ENCODE data around the gene ARHGEF3. TPM values are rescaled to one million over a fixed set of nuclear protein-coding genes. Genes with fewer than 3 reads are reported as not detected.

Gene ARHGEF3, protein sequence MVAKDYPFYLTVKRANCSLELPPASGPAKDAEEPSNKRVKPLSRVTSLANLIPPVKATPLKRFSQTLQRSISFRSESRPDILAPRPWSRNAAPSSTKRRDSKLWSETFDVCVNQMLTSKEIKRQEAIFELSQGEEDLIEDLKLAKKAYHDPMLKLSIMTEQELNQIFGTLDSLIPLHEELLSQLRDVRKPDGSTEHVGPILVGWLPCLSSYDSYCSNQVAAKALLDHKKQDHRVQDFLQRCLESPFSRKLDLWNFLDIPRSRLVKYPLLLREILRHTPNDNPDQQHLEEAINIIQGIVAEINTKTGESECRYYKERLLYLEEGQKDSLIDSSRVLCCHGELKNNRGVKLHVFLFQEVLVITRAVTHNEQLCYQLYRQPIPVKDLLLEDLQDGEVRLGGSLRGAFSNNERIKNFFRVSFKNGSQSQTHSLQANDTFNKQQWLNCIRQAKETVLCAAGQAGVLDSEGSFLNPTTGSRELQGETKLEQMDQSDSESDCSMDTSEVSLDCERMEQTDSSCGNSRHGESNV
- 26.0 TPM for total RNA-seq

DNA sequence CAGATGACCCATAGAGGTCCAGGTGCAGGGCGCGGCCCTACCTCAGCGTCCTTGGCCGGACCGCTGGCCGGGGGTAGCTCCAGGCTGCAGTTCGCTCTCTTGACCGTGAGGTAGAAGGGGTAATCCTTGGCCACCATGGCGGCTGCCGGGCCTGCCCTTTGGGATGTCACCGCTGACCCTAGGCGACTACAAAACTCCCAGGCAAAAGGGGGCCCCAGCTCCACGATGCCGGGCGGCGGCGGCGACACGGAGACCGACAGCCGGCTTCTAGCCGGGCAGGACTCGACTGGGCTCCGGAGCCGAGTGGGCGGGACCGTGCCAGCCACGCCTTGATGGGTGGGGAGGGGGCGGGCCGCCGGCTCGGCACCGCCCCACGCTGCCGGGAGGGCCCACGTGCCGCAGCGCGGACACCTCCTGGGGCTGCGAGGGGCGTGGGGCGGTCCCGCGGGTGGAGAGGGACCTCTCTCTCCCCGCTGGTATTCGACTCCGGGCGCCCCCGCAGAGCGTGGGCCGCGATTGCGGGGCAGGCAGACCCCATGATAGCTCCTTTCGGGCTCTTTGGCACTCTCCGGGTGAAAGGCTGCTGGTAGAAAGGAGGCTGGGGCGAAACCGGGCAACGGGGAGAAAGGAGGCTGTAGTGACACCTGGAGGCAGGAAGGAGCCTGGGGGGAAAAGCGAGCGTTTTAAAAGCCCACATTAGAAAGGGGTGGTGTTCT is at the start of gene ARHGEF3:
Gene ARHGEF3 (minus strand): TSS at position 288 of the 716 bp plus-strand sequence. CDS start 151 bp downstream, at position 137.
- DNase-seq = peak; percentile 47

DNA sequence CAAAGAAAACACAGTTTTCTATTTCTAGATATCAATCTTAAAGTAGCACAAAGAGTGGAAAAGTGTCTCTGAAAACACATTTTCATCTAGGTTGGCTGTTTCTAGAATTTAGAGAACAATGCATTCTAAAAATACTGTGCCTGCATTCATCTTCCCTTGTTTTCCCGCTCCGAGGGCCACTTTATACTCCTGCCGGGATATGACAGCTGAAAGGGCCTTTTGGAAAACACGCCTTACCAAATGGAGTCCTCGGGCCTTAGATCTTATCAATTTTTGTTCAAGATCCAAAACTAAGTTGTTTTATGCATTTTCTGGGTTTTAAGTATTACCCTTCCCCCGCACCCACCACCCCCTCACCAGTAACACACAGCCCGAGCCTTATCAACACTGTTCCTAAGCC is 47.9 kb upstream of the ARHGEF3 start:
- DNase-seq = no peak

DNA sequence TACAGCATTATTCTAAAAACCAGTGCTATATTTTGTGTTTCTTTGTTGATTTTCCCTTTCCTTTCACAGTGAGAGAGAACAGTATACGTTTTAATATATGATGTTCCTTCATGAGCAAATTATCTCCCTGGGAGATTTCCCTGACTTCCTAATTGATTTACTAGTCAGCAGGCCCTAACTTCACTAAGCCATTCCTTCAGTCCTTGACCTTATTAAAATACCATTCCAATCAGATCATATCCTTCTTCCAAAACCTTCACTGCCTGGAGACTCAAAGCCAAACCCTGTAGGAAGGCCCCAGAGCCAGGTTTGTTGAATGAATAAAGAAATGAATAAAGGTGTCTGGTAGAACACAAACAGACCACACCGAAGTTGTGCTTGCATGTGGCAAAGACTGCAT is 43.8 kb upstream of the ARHGEF3 start:
- no peak for DNase-seq

DNA sequence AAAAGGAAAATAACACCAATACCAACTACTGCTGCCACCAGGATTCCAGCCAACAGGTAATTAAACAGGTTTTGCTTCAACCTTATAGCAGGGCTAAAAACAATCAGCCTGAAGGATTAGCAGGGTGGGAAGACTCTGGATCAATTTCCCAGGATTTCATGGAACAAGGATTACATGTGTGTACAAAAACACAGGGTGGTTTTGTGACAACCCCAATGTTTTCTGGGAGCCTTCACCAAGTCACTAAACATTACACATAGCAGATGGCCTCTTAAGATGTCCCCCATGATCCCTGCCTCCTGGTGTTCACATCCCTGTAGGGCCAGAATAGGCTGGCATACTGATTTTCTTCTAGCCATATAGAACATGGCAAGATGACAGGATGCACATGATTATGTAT is 42.8 kb upstream of the ARHGEF3 start:
- DNase-seq = no peak

DNA sequence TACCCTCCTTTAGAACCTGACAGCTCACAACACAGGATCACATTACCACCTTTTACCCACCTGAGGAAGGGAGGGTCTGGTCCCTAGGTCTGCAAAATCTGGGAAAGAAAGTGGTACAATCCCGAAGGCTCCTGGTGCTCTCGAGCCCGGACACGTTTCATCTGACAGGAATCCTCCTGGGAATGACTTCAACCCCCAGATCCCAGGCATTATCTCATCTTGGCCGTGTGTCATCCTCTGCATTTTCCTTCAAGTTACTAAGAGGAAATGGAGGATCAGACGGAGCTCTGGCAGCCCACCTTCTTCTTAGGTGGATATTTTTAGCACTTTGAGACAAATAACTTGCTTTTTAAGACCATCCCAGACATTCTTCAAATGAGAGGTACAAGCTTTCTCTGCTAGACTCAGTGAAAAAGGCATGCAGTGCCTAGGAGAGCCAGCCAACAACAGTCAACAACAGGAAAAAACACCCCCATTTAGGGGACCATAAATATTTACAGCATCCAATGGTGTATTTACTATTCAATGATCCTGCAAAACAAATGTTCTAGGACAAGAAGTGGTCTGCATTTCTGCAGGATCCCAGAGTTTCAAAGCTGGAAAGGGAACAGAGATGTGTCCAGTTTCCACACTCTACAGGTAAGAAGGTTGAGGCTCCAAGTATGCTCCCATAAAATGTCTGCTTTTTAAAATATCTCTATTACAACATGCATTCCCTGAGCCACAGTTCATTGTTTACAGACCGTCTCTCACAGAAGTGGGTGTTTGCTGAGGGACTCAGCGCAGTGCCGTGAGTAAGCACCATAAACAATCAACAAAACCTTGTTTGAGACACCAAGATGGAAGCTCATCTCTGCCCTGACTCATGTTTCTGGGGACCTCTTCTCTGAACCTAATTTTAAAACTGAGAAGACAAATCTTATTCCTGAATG is 38.3 kb upstream of the ARHGEF3 start:
- DNase-seq = peak; percentile 12

DNA sequence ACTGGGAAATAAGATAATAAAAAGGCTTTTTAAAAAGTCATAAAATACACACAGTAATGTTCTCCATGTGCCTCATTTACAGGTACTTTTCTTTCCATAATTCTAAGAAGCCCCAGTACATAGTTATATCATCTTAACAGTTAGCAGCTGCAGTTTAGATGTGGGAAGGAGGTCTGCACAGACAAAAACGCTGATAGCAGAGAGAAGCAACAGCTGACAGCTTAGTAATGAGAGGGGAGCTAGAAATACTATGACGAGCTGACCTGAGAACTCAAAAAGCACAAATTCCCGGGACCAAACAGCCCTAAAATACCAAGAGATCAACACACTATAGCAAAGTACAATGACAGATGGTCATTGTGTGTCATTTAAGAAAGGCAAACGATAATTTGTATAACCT is 36.7 kb upstream of the ARHGEF3 start:
- DNase-seq = no peak

DNA sequence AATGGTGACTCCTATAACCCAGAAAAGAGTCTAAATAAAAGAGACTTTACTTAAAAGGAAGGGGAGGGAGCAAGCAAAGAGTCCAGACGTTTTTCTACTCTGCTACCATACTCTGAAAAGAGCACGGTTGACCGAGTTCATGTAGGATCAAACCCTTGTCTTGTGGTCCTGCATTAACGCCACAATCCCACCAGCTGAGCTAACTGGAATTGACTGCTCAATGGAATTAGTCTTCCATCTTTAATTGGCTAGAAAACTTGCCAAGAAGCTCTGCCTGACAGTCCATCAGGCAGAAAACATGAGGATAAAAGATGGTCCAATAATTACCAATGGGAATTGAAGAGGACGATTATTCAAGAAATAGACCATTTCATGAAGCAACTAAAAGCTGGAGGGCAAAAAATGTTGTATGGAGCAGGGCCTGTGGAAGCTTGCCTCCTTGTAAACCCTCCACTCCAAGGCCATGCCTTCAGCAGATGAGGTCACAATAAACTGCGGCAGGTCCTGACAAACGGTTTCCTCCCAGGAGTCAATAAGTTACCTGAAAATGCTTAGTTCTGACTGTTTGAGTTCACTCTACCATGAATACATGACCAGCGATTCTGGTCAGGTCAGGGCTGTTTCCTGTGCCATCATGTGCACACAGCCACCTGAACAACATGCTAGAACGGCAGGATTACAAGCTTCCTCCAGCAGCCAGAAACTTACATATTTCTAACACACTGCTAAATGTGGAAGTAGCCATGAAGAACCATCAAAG is 35.6 kb upstream of the ARHGEF3 start:
- no peak for DNase-seq

DNA sequence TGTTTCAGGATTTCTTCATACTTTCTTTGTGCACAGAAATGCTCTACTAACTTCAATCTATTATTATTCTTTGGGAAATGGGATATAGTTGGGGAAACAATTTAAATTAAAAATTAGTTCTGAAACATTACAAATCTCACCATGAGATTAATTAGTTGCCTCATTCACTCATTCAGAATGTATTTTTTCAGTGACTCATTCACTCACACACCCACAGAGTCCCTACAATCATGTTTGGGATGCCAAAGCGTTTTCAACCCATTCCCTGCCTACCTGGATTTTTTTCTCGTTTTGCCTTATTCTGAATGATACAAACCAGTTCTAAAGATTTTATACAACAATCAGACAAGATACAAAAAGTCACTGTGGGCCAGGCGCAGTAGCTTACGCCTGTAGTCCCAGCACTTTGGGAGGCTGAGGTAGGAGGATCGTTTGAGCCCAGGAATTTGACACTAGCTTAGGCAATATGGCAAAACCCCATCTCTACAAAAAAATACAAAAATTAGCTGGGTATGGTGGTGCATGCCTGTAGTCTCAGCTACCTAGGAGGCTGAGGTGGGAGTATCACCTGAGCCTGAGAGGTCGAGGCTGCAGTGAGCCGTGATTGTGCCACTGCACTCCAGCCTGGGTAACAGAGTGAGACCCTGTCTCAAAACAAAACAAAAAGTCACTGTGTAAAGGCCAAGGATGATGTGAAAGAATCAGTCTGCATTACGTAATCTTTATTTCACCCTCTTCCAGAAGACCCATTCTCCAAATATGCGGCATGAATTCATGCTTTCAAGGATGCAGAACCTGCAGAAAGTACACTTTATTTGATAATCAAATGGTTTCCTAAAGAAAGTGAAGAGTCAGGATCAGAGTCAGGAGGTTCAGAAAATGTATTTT is 34.8 kb upstream of the ARHGEF3 start:
- no peak for DNase-seq

DNA sequence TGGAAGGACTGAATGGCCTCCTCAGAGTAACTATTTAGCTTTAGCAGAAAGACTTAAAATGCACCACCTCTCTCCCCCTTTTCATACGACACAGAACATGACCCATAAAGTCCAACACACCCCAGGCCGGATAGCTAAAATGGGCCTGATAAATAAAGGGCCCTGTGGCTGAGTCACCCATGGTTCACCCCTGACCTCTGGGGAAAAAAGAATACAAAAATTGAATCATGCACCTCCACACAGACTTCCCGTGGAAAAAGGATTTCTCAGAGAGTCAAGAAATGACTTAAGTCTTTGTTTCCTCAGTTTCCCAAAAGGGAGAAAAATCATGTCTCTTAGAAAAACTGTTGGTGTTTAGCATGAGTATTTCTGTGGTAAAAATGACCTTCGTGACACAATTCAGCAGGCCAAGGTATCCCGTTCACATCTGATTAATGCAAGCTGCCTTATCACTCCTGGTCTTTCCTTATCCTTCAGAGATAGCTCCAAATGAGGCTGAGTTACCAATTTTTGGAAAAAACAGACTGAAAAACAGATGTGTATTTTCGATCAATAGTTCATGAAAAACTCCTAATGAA is 34.0 kb upstream of the ARHGEF3 start:
- no peak for DNase-seq

DNA sequence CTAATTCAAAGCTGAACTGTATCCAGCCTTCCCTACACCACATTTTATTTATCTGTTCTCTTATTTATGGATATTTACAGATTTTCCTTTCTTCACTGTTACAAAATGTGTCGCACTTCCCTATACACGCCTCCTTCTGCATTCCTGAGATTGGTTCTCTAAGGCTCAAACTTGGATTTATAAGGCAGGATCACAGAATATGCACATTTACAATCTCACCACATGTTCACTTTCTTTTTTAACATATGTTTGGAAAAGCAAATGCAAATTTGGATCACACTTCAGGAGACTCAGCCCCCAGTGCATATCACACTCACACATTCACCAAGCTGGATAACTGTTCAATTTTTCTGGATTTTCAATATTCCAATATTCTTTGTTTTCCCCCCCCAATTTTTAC is 31.8 kb upstream of the ARHGEF3 start:
- no peak for DNase-seq

DNA sequence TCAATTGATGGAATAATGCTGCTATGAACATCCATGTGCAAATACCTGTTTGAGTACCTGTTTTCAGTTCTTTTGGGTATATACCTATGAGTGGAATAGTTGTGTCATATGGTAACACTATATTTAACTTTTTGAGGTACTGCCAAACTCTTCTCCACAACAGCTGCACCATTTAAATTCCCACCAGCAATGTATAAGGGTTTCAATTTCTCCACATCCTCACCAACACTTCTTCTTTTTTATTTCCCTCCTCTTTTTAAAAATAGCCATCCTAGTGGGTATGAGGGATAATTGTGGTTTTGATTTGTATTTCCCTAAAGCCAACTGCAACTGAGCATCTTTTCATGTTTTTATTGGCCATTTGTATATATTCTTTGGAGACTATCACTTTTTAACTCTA is 31.3 kb upstream of the ARHGEF3 start:
- DNase-seq = no peak

DNA sequence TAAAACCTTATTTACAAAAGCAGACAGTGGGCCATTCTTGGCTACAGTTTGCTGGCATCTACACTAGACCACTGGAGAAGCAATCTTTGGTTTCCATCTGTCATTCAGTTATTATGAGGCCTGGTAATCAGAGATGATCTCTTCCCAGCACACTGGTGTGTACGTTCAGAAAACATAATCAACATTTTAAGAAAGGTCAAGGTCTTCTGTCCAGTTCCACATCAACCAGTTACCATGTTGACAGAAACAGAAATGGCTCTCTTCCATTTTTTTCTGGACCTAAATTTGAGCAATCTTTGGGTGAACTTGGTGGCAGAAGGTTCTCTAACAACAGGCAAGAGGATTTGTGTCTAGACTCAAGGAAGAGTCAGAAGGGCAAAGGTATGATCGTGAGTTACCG is 29.8 kb upstream of the ARHGEF3 start:
- no peak for DNase-seq

DNA sequence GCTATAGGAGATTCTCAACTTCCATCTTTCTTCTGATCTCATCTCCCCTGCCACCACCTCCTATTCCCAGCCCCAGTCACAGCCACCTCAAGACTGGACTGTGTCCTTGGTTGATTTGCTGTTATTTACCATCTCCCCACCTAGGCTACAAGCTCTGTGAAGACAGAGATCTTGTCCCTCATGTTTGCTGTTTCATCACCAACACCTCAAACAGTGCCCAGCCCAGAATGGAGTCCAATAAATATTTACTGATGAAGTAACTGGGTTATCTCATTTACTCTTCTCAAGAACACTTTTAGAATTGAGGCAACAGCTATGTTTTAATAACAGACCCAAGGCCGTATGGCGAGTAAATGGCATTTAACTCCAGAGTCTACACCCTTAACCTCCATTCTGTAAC is 29.1 kb upstream of the ARHGEF3 start:
- DNase-seq = no peak

DNA sequence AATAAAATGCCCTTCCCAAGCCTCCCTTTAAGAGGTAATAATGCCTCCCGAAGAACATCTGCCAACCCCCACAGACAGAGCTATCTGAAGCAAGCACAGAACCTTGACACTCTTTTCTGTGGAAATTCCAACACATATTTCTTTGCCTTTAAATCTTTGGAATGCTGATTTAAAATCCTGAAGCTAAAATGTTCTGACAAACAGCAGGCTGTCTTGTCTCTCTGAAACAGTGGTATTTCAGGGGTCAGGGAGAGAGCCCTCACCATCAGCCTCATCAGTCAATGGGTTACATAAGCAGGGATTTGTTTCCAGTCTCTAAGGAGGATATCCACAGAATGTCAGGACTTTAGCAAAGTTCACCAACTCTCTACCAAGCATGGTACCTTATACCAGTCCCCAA is 27.8 kb upstream of the ARHGEF3 start:
- DNase-seq = no peak

DNA sequence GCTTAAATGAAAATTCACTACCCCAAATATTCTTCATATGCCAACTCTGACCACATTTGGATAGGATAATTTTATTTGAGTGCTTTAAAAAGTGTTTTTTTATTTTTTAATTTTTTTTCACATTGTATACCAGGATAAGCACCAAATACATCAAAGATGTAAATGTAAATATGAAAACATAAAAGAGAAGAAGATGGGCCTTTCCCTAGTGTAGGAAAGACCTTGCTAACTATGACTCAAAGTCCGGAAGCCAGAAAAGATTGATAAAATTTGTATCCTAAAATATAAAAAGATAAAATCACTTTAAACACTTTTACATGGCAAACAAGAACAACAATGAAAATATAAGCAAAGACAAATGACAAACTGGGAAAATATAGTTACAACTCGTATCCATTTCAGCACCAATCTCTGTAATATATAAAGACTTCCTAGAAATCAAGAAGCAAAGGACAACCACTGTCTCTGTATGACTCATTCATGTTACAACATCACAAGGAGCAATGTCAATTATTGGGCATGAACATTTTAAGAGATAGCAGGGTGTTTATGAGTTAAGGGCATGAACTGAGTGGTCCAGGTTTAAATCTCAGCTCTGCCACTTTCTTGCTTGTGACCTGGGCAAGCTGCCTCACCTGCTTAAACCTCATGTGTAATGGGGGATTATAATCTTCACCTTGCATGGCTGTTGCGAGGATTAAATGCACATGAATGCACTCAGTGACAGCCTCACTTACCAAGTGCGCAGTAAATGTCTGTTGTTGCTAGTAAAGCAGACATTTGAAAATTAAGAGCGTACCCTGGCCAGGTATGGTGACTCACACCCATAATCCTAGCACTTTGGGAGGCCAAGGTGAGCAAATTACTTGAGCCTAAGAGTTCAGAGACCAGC is 25.3 kb upstream of the ARHGEF3 start:
- no peak for DNase-seq

DNA sequence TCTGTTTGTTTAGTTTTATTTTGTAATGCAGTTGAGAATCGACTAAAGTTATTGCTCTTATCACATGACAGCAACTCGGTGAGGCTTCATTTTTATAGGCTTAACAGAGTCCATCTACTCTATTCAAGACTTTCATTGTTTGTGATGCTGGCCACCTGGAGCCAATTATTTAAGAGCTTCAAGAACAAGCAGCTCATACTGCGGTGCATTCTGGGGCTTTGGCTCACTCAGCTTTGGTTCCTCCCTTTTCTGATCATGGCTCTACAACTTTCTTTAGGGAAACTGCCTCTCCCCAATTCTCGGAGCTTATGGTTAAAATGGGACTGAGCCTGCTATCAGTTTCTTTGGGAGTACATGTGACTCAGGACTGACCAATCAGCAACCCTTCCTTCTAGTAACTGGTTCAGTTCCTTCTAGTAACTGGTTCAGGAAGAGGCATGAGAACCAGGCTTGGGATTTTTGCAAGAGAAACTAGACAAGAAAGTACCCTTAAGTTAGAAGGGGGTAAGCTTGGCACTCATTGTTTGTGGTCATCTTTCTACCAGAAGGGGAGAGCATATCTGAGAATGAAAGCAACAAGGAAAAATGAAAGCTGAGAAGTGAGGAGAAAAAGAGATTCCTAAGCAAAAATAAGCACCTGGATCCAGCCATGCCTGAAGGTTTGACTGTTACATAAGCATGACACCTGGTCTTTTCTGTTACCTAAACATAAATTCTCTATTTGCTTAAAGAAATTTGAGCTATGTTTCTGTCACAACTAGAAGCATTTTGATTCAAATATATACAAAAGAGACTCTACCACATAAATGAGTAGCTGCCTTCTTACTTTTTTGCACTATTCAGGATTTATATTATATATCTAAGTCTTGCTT is 24.1 kb upstream of the ARHGEF3 start:
- peak; percentile 58 for DNase-seq

DNA sequence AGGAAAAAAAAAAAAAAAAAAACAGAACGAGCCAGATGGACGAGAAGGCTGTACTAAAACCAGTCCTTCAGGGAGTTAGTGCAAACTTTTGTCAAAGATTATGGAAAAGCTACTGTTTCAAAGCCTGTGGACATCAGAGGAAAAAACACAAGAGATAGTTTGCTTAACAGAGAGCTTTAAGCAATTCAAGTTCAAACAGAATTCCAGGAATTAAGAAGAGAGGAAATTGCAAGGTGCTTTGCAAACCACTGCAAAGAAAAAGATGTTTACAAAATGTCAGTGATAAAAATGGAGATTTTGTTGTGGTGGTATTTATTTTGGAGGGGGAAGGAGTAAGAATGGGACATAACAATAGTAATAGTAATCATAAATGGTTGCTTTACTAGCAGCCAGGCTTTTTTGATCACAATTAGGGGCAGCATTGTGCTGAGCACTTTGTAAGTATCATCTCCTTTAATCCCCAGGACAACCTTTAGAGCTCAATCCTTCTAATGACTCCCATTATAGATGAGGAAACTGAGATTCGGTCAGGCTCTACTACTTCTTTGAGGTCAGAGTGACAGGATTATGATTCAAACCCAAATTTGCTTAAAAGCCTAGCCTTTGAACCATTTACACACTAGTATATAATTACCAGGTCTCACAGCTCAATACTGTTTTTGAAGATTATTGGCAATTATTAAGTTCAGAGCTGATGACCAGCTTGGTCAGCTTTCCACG is 22.4 kb upstream of the ARHGEF3 start:
- no peak for DNase-seq

Data from skin of body (tissue), 2 donors.